Dermis microvascular lymphatic vessel endothelial cell (primary cell): ENCODE results near the gene FAM83B. TPM values are rescaled to one million over a fixed set of nuclear protein-coding genes. Genes with fewer than 3 reads are reported as not detected.

Experiments
- DNase-seq, 2 donors: peaks; one replicate each; pipeline versions ENCODE4 v3.0.0 to v3.0.0-alpha.2; 2010; ENCODE audit warnings: low read depth in 2 of 2
- total RNA-seq: library from RNA; depleted of rRNA; stranded (reverse); fragments of >200 nt; gene quantifications from 2 replicates; pipeline ENCODE4 v1.2.1, GENCODE V29; 2014

FAM83B gene
- total RNA-seq, 1 donor from 2014 or later: not detected

DNA sequence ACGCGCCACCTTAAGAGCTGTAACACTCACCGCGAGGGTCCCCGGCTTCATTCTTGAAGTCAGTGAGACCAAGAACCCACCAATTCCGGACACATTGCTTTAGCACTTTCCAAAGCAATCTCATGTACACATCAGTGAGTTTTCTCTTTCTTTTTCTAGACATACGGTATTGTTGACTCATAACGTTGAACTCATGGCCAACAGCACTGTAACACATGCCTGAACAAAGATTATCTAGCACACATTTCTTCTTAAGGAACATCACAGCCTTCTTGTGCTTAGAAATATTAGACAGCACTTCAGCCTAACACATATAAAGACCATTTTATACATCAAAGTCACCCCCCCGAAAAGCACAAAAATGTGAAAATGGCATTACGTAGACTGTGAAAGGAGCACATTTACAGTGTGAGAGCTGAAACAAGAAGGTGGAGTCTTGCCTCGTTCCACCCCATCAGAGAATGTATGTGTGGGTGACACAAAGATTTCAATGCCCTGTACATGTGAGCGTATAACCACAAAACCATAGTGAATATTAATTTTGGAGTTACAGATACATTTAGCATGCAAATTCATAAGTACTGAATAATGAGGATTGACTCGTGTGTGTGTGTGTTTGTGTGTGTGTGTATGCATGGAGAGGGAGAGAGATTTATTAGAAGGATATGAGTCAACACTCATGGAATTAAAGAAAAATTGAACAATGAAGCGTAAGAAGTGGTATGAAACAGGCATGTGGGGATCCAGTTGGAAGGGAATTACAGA, 134.1 kb downstream of the FAM83B start:
- no peak for DNase-seq

DNA sequence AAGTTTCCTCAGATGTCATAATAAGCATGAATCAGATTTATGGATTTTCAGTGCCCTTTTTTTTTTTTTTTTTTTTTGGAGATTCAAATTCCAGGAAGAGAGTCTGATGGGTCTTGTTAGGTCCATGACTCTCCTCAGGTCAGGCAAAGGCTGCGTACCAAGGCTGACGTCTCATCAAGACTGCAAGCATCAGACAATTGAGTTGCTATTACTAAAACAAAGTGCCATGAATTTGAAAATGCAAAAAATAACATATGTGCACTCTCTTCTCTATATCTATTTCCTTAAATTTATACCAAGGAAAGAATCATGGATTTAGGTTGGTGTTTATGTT, 134.7 kb downstream of the FAM83B start:
- DNase-seq: no peak

DNA sequence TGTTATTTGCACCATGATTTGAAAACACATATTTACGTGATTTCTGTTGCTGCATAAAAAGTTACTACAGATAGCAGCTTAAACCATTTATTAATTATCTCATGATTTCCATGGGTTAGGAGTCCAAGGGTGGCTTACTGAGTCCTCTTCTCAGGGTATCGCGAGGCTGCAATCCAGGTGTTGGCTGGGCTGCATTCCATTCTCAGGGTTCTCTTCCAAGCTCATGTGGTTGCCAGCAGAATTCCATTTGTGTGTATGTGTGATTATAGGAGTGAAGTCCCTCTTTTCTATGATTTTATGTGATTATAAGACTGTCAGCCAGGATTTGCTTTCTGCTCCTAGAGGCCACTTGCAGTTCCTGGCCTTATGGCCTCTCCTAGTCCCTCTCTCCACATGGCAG, 135.1 kb downstream of the FAM83B start:
- no peak for DNase-seq

DNA sequence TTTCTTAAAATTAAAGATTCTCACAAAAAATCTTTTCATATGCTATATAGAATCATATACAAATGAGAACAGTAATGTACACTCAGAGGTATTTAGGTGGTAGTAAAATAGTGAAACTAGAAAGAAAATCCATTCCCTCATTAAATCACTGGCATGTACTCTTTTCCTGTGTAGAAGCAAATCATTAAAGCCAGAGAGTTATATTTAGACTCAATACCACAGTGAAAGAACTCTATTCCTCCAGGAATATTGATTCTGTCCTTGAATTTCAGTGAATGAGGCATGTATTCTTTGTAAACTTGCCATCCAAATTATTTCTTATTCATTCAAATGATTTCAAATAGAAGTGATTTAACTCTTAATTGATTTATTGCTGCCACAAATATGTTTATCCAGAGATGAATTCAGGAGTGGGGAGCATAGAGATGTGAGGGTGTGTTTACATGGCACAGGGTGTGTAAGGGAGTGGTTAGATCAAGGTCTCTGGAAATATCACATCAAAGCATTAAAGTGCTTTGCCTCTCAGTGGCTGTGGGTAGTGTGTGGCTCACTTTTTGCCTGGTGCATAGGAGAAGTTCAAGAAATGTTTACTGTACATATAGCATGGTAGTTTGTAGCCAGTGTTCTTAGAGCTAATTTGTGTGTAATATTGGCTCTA, 141.2 kb downstream of the FAM83B start:
- DNase-seq: no peak

DNA sequence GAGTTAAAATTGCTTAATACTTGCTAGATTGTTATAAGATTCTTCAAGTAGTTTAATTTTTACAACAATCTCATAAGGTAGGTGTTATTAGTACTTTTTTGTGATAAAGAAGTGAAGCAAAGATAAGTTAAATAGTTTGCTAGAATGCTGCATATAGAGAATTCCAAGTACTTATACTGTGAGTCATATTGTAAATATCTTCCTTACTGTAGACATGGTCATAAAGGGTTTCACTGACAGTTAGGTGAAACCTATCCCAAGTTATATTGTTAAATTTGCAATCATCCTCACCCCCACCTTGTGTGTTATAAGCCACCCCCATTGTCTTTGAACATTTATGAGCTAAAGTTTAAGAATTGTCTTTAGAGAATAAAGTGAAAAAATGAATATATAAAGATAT, 142.0 kb downstream of the FAM83B start:
- DNase-seq: no peak

DNA sequence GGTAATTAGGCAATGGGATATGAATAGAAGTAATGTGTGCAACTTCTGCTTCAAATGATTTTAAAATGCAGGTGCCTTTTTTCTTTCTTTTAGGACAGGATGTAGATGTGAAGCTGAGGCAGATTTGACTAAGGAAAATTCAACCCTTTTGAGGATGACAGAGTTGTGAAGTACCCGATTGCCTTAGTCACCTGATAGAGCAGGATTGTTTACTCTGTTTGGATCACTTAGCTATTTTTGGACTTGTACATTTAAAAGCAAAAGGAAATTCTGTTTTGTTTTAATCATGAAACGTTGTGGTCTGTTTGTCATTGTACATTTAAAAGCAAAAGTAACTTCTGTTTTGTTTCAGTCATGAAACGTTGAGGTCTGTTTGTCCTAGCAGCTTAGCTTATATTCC, 143.4 kb downstream of the FAM83B start:
- DNase-seq: no peak
